ENCODE data around the gene PCBP2. TPM values are rescaled to one million over a fixed set of nuclear protein-coding genes. Genes with fewer than 3 reads are reported as not detected.

PCBP2 gene
- total RNA-seq, 4 donors from 2014 or later: 622 to 768 (median 702) TPM

- TF ChIP-seq CTCF (IDR thresholded peaks at IDR 0.05; ENCODE audit: low read depth): no peak
Observed at GRCh38 chr12:53492188-53492587, 40.3 kb downstream of the PCBP2 start.

- no peak for TF ChIP-seq CTCF (IDR thresholded peaks at IDR 0.05; ENCODE audit: low read depth)
Observed at GRCh38 chr12:53492830-53493609, 41.1 kb downstream of the PCBP2 start.

- no peak for TF ChIP-seq CTCF (IDR thresholded peaks at IDR 0.05; ENCODE audit: low read depth)
Observed at GRCh38 chr12:53493610-53494391, 41.9 kb downstream of the PCBP2 start.

GRCh38 chr12:53495903-53496751 is 44.2 kb downstream of the PCBP2 start:
- no peak for TF ChIP-seq CTCF (IDR thresholded peaks at IDR 0.05; ENCODE audit: low read depth)

- no peak for TF ChIP-seq CTCF (IDR thresholded peaks at IDR 0.05; ENCODE audit: low read depth)
Observed at GRCh38 chr12:53496752-53497032, 44.8 kb downstream of the PCBP2 start.

- TF ChIP-seq CTCF (IDR thresholded peaks at IDR 0.05; ENCODE audit: low read depth): no peak
Observed at GRCh38 chr12:53497461-53497860, 45.6 kb downstream of the PCBP2 start.

- TF ChIP-seq CTCF (IDR thresholded peaks at IDR 0.05; ENCODE audit: low read depth): no peak
Observed at GRCh38 chr12:53498235-53498630, 46.3 kb downstream of the PCBP2 start.

Data from subcutaneous adipose tissue (tissue), 4 donors.